Thyroid gland (tissue), 4 donors: ENCODE measurements around the gene BMP6. TPM values are rescaled to one million over a fixed set of nuclear protein-coding genes. Genes with fewer than 3 reads are reported as not detected.

ENCODE experiments used
- DNase-seq, 2 donors: peaks; one replicate each; pipeline ENCODE4 v3.0.0-alpha.2; 2019
- H3K27ac ChIP-seq, 3 donors: fragments of 200-600 bp; sonication (generic); 1 replicate in 2 of 3; 2 replicates in 1 of 3; pipeline ENCODE4 v1.5.1; 2016 to 2019; ENCODE audit warnings: mild to moderate bottlenecking in 1 of 3, moderate library complexity in 1 of 3
- H3K27me3 ChIP-seq: fragments of 200-600 bp; sonication (generic); one replicate; pipeline ENCODE4 v1.5.1; 2019
- H3K36me3 ChIP-seq, 2 donors: fragments of 200-600 bp; sonication (generic); one replicate each; pipeline ENCODE4 v1.5.1; 2016 to 2019
- H3K4me1 ChIP-seq, 2 donors: fragments of 200-600 bp; sonication (generic); one replicate each; pipeline ENCODE4 v1.5.1; 2017 to 2019
- H3K4me3 ChIP-seq, 3 donors: fragments of 200-600 bp; sonication (generic); replicated peaks in 1 of 3; 1 replicate in 2 of 3; 2 replicates in 1 of 3; pipeline ENCODE4 v1.5.1; 2016; ENCODE audit warnings: mild to moderate bottlenecking in 1 of 3
- H3K9me3 ChIP-seq: fragments of 200-600 bp; sonication (generic); one replicate; pipeline ENCODE4 v1.5.1; 2017
- CTCF ChIP-seq, 6 experiments: fragments of 200-600 bp in 3 of 6; fragments of 450-650 bp in 3 of 6; sonication (generic) in 3 of 6; IDR thresholded peaks; one replicate each; pipeline ENCODE4 v1.5.1; 2016 to 2019; ENCODE audit warnings: antibody characterized with exemption in 6 of 6, mild to moderate bottlenecking in 2 of 6, inconsistent platforms in 1 of 6, moderate library complexity in 1 of 6
- POLR2A ChIP-seq, 2 donors: fragments of 450-650 bp; IDR thresholded peaks; one replicate each; pipeline ENCODE4 v1.6.1; 2017; ENCODE audit warnings: antibody characterized with exemption in 2 of 2, mild to moderate bottlenecking in 2 of 2, moderate library complexity in 1 of 2
- WGBS, 2 donors: methylation state at CpG; one replicate each; pipeline ENCODE4 v1.1.5; 2017; 5-methylcytosine and 5-hydroxymethylcytosine counted together
- intact Hi-C: fragments of 100-400 bp; cut with DNase I; formaldehyde crosslinking; loops from one replicate; pipeline ENCODE4 v1.15.1; 2023
- total RNA-seq, 4 donors: library from RNA; depleted of rRNA; stranded (reverse); fragments of >200 nt; gene quantifications; one replicate each; pipeline ENCODE4 v1.2.3, GENCODE V29; 2016

Gene BMP6
- total RNA-seq, 4 donors from 2014 or later: 0.78 to 3.1 (median 1.9) TPM

DNA sequence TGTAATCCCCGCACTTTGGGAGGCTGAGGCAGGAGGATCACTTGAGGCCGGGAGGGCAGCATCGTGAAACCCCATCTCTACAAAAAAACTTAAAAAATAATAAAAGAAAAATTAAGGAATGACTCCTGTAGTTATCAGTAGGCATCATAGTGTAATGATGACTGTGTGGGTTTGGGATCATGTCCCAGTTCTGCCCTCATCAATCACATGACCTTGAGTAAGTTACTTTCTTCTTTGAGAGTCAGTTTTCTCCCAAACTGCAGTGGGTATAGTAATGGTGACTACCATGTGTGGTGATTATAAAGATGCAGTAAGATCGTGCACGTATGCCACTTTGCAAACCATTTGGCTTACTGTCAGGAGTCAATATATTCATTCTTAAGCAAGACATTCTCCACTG lies 95.5 kb downstream of the BMP6 start:
- WGBS, 2 donors: 95 to 96% methylated on average over 5 of the region's 5 CpGs
- no peaks in the 10 kb centered on the region for H3K36me3 ChIP-seq
- no peaks in the 10 kb centered on the region for H3K4me1 ChIP-seq
- DNase-seq: no peak
- intact Hi-C loops: no loop called here
- H3K27ac ChIP-seq: no peak overlapping the region
- TF ChIP-seq POLR2A (IDR thresholded peaks at IDR 0.05) (no peak), CTCF (IDR thresholded peaks at IDR 0.05) (no peak)
- H3K4me3 ChIP-seq: no peak overlapping the region
- no peaks in the 10 kb centered on the region for H3K27me3 ChIP-seq
- no peaks in the 10 kb centered on the region for H3K9me3 ChIP-seq

- Histone ChIP-seq H3K27ac (no peak overlapping the region), H3K9me3 (no peaks in the 10 kb centered on the region), H3K4me3 (no peak overlapping the region), H3K27me3 (no peaks in the 10 kb centered on the region), H3K36me3 (no peaks in the 10 kb centered on the region), H3K4me1 (no peaks in the 10 kb centered on the region)
- no peak for DNase-seq
- TF ChIP-seq POLR2A (IDR thresholded peaks at IDR 0.05): no peak
- no peak for TF ChIP-seq CTCF (IDR thresholded peaks at IDR 0.05)
- intact Hi-C loops: no loop called here
- WGBS, 2 donors: 93 to 94% methylated on average over 3 of the region's 3 CpGs
Measured at GRCh38 chr6:7823552-7823951, 97.7 kb downstream of the BMP6 start.

GRCh38 chr6:7825986-7826385 lies 100.1 kb downstream of the BMP6 start:
- no peaks in the 10 kb centered on the region for H3K36me3 ChIP-seq
- TF ChIP-seq POLR2A (IDR thresholded peaks at IDR 0.05): no peak
- no peak for TF ChIP-seq CTCF (IDR thresholded peaks at IDR 0.05)
- DNase-seq: no peak
- no peaks in the 10 kb centered on the region for H3K27me3 ChIP-seq
- H3K4me3 ChIP-seq: no peak overlapping the region
- H3K27ac ChIP-seq: no peak overlapping the region
- H3K9me3 ChIP-seq: no peaks in the 10 kb centered on the region
- intact Hi-C loops: no loop called here
- 88 to 90% methylated on average over 5 of the region's 5 CpGs for WGBS, 2 donors
- no peaks in the 10 kb centered on the region for H3K4me1 ChIP-seq

DNA sequence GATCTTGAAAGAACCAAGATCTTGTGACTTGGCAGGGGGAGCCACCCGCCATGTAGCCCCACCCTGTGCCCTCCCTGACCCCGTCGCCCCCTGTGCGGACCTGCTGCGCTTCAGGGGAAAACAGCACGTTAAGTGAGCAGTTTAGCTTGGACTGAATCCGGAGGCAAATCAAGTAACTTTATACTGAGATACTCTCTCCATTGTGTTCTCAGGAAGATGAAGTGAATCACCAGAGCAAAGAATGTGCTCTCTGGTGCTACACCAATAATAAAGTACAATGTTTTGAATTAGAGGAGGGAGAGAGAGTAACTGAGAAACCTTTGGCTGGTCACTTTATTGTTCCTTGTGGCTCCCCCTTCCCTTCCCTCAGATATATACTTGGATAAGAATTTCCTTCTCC lies 101.2 kb downstream of the BMP6 start:
- no peaks in the 10 kb centered on the region for H3K36me3 ChIP-seq
- DNase-seq: no peak

GRCh38 chr6:7828124-7828523 lies 102.2 kb downstream of the BMP6 start:
- Histone ChIP-seq H3K9me3 (no peaks in the 10 kb centered on the region), H3K36me3 (no peaks in the 10 kb centered on the region), H3K27me3 (no peaks in the 10 kb centered on the region), H3K27ac (no peak overlapping the region), H3K4me3 (no peak overlapping the region), H3K4me1 (no peaks in the 10 kb centered on the region)
- TF ChIP-seq POLR2A (IDR thresholded peaks at IDR 0.05) (no peak), CTCF (IDR thresholded peaks at IDR 0.05) (no peak)
- 77 to 78% methylated on average over 5 of the region's 5 CpGs for WGBS, 2 donors
- DNase-seq: no peak
- intact Hi-C loops: no loop called here

More for the DNA sequence above, 101.2 kb downstream of the BMP6 start:
- no peaks in the 10 kb centered on the region for H3K4me1 ChIP-seq
- no peak overlapping the region for H3K27ac ChIP-seq
- intact Hi-C loops: no loop called here
- H3K9me3 ChIP-seq: no peaks in the 10 kb centered on the region
- H3K27me3 ChIP-seq: no peaks in the 10 kb centered on the region
- WGBS, 2 donors: 51 to 61% methylated on average over 7 of the region's 7 CpGs
- H3K4me3 ChIP-seq: no peak overlapping the region
- TF ChIP-seq CTCF (IDR thresholded peaks at IDR 0.05) (no peak), POLR2A (IDR thresholded peaks at IDR 0.05) (no peak)
